ENCODE measurements around the gene ARL3. TPM values are rescaled to one million over a fixed set of nuclear protein-coding genes. Genes with fewer than 3 reads are reported as not detected.
A peak's percentile ranks its signal among the peaks of the same experiment; 100 is the strongest.

Gene ARL3
- total RNA-seq, 4 donors from 2014 or later: 3.4 to 6.0 (median 3.8) TPM

DNA sequence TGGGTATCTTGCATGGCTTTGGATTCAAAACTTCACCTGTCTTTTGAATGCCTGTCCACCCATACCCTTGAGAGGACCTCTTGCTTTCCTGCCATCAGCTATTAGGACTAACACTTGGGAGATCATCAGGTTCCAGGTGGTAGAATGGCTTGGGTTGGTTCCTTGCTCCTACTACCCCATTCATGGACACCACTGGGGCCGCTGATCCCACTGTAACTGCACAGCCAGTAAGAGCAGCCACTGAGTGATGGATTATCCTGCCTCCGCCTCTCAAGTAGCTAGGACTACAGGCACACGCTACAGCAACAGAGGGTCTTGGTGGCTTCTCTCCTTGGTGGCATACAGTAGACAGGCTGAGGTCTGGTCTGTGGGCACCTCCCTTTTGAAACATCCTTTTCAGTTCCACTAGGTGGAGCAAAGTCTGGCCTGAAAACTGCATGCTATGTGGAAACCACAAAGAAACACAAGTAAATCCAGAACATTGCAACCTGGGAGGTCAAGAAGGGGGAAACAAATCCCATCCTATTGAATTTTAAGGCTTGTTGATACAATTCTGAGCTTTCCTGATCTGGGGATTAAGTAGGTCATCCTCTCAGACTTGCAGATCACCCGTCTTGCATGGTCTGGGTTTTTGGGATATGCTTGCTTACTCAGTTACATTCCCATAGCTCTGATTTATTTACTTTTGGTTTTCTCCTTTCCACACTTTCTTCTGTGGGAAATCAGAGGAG is 38.9 kb upstream of the ARL3 start:
- WGBS: 57% methylated on average over 3 of the region's 4 CpGs
- Histone ChIP-seq H3K4me1 (peaks cover 48% of the 10 kb centered on the region), H3K36me3 (no peaks in the 10 kb centered on the region), H3K4me3 (no peak overlapping the region), H3K27me3 (no peaks in the 10 kb centered on the region), H3K9me3 (no peaks in the 10 kb centered on the region), H3K27ac (peak overlapping the region; percentile 90)
- TF ChIP-seq EP300 (IDR thresholded peaks at IDR 0.05): no peak
- TF ChIP-seq, protein P1, sequence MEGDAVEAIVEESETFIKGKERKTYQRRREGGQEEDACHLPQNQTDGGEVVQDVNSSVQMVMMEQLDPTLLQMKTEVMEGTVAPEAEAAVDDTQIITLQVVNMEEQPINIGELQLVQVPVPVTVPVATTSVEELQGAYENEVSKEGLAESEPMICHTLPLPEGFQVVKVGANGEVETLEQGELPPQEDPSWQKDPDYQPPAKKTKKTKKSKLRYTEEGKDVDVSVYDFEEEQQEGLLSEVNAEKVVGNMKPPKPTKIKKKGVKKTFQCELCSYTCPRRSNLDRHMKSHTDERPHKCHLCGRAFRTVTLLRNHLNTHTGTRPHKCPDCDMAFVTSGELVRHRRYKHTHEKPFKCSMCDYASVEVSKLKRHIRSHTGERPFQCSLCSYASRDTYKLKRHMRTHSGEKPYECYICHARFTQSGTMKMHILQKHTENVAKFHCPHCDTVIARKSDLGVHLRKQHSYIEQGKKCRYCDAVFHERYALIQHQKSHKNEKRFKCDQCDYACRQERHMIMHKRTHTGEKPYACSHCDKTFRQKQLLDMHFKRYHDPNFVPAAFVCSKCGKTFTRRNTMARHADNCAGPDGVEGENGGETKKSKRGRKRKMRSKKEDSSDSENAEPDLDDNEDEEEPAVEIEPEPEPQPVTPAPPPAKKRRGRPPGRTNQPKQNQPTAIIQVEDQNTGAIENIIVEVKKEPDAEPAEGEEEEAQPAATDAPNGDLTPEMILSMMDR (IDR thresholded peaks at IDR 0.05): peak; percentile 27 to 50
- DNase-seq (ENCODE audit: low spot score in 2 of 2): no peak

DNA sequence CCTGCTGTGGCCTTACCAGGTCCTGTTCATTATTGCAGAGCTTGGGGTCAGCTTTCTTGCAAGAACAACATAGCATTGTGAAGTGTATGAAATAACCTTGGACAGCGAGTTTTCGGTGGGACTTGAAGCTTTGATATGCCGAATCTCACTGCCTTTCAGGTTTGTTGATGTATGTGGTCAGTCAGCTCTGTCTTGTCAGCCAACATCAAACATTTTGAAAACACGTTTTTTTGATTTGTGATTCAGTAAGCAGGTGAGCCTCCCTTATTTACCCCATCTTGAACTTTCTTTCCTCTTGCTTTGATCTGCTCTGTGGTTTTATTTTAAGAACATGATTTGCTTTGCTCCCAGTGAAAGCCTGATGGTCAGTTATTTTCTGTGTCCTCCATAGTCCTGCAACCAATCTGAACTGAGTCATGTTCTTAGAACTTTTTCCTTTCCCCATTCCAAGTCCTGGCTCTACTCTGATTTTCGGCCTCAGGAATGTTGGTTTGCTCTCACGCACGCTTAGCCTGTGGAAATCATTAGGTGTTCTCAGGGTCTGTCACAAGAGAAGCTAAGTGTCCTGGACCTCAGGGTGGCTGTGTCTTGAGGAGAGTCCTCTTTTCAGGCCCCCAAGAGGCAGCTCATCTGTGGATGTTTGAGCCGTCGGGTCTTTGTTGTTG is 38.2 kb upstream of the ARL3 start:
- H3K4me1 ChIP-seq: peaks cover 46% of the 10 kb centered on the region
- H3K9me3 ChIP-seq: no peaks in the 10 kb centered on the region
- TF ChIP-seq POLR2A (IDR thresholded peaks at IDR 0.05) (no peak), POLR2AphosphoS5 (IDR thresholded peaks at IDR 0.05) (peak in 2 of 3 donors; percentile 40 to 86)
- no peaks in the 10 kb centered on the region for H3K36me3 ChIP-seq
- no peak for DNase-seq (ENCODE audit: low spot score in 2 of 2)
- H3K27me3 ChIP-seq: no peaks in the 10 kb centered on the region
- peak overlapping the region; percentile 90 for H3K27ac ChIP-seq
- WGBS: 75% methylated on average over 9 of the region's 9 CpGs
- no peak overlapping the region for H3K4me3 ChIP-seq

DNA sequence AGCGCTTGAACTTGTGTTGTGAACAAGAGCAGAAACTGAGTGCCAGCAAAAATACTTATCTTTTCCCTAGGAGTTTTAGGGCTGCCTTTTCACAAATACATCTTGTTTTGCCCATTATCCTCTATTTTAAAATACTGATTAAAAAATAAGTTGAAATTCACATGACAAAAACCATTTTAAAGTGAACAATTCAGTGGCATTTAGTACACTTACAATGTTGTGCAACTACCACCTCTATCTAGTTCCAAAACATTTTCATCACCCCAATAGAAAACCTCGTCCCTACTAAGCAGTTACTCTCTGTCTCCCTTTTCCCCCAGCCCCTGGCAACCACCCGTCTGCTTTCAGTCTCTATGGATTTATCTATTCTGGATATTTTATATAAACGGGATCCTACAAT is 31.0 kb upstream of the ARL3 start:
- Histone ChIP-seq H3K27ac (peak overlapping the region; percentile 98), H3K4me1 (peaks cover 35% of the 10 kb centered on the region), H3K9me3 (no peaks in the 10 kb centered on the region), H3K36me3 (no peaks in the 10 kb centered on the region), H3K4me3 (peak overlapping the region; percentile 99), H3K27me3 (no peaks in the 10 kb centered on the region)
- DNase-seq (ENCODE audit: low spot score in 2 of 2): no peak
- TF ChIP-seq POLR2AphosphoS5 (IDR thresholded peaks at IDR 0.05): no peak
- TF ChIP-seq EP300 (IDR thresholded peaks at IDR 0.05): no peak
- TF ChIP-seq POLR2A (IDR thresholded peaks at IDR 0.05): no peak
- WGBS: 34% methylated on average over 4 of the region's 4 CpGs

DNA sequence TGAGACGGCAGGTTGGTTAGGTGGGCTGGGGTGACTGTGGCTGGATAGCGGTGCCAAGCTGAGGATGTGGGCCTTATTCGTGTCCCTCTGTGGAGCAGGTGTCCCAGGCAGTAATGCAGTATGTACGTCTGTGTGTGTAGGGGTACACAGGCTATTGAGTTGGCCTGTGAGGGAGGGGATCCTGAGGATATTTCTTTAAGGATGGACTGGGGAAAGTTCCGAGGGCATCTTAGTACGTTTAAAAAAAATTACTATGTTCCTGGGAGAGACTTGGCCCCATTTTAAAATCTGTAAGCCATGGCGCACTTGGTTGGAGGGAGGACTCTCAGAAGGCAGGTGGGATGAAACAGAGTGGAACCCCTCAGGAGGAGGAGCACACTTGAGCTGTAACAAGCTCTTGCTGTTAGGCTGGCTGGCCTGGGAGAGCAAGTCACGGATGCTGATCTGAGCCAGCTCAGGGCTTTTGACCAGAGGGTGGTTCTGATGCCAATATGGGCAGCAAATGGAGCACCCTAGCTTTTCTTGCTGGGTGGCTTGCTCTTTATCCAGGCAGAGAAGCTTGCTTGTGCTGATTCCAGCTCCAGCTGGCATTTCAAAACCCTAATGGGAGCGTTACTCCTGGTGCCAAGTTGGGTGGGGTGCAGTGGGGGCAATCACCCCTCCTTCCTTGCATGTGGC is 30.3 kb upstream of the ARL3 start:
- H3K9me3 ChIP-seq: no peaks in the 10 kb centered on the region
- WGBS: 2% methylated on average over 9 of the region's 9 CpGs
- DNase-seq (ENCODE audit: low spot score in 2 of 2): peak in 1 of 2 donors; percentile 74
- peak overlapping the region; percentile 98 for H3K27ac ChIP-seq
- TF ChIP-seq EP300 (IDR thresholded peaks at IDR 0.05): no peak
- TF ChIP-seq POLR2AphosphoS5 (IDR thresholded peaks at IDR 0.05): no peak
- no peak for TF ChIP-seq POLR2A (IDR thresholded peaks at IDR 0.05)
- TF ChIP-seq, protein P1 (IDR thresholded peaks at IDR 0.05): no peak
- peak overlapping the region; percentile 99 for H3K4me3 ChIP-seq
- no peaks in the 10 kb centered on the region for H3K36me3 ChIP-seq
- peaks cover 35% of the 10 kb centered on the region for H3K4me1 ChIP-seq
- no peaks in the 10 kb centered on the region for H3K27me3 ChIP-seq

DNA sequence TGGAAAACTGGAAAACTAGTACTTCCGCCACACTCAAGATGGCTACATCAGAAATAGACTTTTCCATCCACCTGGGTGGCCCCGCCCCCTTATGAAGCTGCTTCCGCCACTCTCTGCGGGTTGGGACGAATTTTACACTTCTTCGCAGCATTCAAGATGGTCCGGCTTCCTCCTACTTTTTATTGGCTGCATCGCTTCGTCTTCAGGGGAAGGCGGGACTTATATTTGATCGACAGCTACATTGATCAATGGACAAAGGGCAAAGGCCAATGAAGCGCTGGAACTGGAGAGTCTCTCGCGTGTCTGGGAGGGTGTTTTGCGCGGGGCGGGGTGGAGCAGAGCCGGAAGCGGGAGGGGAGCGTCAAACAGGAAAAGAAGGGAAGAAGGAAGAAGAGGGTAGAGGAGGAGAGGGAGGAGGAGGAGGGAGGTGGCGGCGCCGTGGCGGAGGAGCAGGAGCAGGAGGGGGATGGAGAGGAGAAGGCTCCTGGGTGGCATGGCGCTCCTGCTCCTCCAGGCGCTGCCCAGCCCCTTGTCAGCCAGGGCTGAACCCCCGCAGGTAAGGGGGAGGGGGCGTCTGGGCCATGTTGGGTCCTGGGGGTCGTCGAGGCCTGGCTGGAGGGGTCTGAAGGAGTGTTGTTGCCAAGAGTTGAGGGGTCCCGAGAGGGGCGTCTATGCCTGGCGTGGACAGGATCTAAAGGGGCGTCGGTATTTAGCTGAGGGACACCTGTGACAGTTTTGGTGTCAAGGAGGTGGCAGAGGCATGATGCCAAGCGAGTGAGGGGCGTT is 29.6 kb upstream of the ARL3 start, which contains the start of gene WBP1L:
WBP1L (plus strand) TSS at position 361 of the 786 bp plus-strand sequence; CDS start at position 467, 106 bp downstream.
- H3K9me3 ChIP-seq: no peaks in the 10 kb centered on the region
- under 1% methylated on average over 37 of the region's 37 CpGs for WGBS
- peaks cover 35% of the 10 kb centered on the region for H3K4me1 ChIP-seq
- DNase-seq (ENCODE audit: low spot score in 2 of 2): peak; percentile 97 to 98
- peak within 1 kb of the TSS; percentile 99 for H3K4me3 ChIP-seq
- H3K36me3 ChIP-seq: no peaks in the 10 kb centered on the region
- peak within 1 kb of the TSS; percentile 98 for H3K27ac ChIP-seq
- TF ChIP-seq EP300 (IDR thresholded peaks at IDR 0.05) (no peak), POLR2A (IDR thresholded peaks at IDR 0.05) (peak; percentile 28 to 94), POLR2AphosphoS5 (IDR thresholded peaks at IDR 0.05) (peak; percentile 6 to 100 (median 88))
- TF ChIP-seq, protein P1 (IDR thresholded peaks at IDR 0.05): no peak
- H3K27me3 ChIP-seq: no peaks in the 10 kb centered on the region

All from suprapubic skin (tissue), 4 donors.